Tibial nerve (tissue), 4 donors: ENCODE data around the gene CDON.

Experiments
- EP300 ChIP-seq, 2 donors: sonication (generic); formaldehyde crosslinking; IDR thresholded peaks; one replicate each; pipeline ENCODE4 v1.6.1; 2017; ENCODE audit warnings: antibody characterized with exemption in 2 of 2, mild to moderate bottlenecking in 1 of 2
- POLR2A ChIP-seq, 2 donors: fragments of 450-650 bp; IDR thresholded peaks; one replicate each; pipeline ENCODE4 v1.6.1; 2017; ENCODE audit warnings: antibody characterized with exemption in 2 of 2, mild to moderate bottlenecking in 2 of 2, moderate library complexity in 2 of 2
- TF ChIP-seq, protein P1 (sequence below), 5 experiments: fragments of 200-600 bp in 3 of 5; fragments of 450-650 bp in 2 of 5; sonication (generic) in 3 of 5; IDR thresholded peaks; one replicate each; pipeline ENCODE4 v1.5.1; 2016 to 2019; ENCODE audit warnings: antibody characterized with exemption in 5 of 5, mild to moderate bottlenecking in 3 of 5, moderate library complexity in 2 of 5

DNA sequence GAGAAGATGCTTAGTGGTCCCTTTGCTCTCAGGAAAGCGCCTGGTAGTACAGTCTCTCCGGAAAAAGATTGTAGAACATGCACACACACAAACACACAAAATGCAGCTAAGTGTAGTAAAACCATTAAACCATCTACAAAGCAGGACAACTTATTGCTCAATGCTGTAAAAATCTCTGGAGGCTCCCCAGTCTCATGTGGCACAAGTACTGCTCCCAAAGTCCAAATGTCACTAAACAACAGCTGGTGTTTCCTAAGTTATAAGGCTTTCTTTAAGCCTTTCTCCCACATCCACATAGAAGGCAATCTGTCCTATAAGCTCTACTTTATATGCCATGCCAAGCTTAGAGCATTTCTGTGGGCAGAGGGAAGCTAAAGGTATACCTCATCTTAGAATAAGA, 32.9 kb downstream of the CDON start:
- TF ChIP-seq EP300 (IDR thresholded peaks at IDR 0.05), result peak in 1 of 2 donors; percentile 22
- TF ChIP-seq POLR2A (IDR thresholded peaks at IDR 0.05), result no peak
- TF ChIP-seq, protein P1, sequence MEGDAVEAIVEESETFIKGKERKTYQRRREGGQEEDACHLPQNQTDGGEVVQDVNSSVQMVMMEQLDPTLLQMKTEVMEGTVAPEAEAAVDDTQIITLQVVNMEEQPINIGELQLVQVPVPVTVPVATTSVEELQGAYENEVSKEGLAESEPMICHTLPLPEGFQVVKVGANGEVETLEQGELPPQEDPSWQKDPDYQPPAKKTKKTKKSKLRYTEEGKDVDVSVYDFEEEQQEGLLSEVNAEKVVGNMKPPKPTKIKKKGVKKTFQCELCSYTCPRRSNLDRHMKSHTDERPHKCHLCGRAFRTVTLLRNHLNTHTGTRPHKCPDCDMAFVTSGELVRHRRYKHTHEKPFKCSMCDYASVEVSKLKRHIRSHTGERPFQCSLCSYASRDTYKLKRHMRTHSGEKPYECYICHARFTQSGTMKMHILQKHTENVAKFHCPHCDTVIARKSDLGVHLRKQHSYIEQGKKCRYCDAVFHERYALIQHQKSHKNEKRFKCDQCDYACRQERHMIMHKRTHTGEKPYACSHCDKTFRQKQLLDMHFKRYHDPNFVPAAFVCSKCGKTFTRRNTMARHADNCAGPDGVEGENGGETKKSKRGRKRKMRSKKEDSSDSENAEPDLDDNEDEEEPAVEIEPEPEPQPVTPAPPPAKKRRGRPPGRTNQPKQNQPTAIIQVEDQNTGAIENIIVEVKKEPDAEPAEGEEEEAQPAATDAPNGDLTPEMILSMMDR (IDR thresholded peaks at IDR 0.05), result no peak
